ENCODE data around the gene PLLP. TPM values are rescaled to one million over a fixed set of nuclear protein-coding genes. Genes with fewer than 3 reads are reported as not detected.

The PLLP gene
- total RNA-seq, 2 experiments from 2014 or later = 0.22 TPM; not detected in 1

DNA sequence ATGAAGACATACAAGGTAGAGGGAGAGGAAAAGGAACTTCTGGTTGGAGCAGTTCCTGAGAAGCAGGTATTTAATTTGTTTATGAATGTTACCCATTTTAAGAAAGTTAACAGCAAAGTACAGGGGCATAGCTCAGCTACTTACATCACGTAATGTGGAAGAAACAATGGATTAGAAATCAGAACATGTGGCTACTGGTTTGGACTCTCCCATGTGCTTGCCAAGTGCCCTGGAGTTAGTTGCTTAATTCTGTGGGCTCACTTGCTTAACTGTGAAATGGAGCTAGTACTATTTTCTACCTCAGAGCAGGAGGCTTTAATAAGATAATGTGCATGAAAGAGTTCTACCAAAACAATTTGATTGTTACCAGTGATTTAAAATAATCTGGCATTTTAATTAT is 71.0 kb downstream of the PLLP start:
- peaks cover 24% of the 10 kb centered on the region; the same call in 1 of the 2 replicates for H3K9me3 ChIP-seq (ENCODE audit: low read length)
- H3K4me3 ChIP-seq (ENCODE audit: low read depth, low read length, poor library complexity, severe bottlenecking) = no peak overlapping the region
- no peaks in the 10 kb centered on the region for H4K20me1 ChIP-seq (ENCODE audit: insufficient read depth, low read length)
- H3K4me2 ChIP-seq (ENCODE audit: low read length) = no peak overlapping the region
- no peak overlapping the region for H2AFZ ChIP-seq (ENCODE audit: low read length)
- no TSS peak for BruUV-seq (replicated peaks)
- intact Hi-C loops (cut with micrococcal nuclease; ENCODE audit: unreplicated experiment) = no loop called here
- CTCF ChIA-PET (ENCODE audit: unreplicated experiment) = interaction anchor here (0.5 kb wide), 1 partner anchor 200 kb away, joined by 3 read pairs; no protein-coding TSS in a partner anchor
- no peaks in the 10 kb centered on the region for H3K9me2 ChIP-seq (ENCODE audit: insufficient read depth, low read length)
- DNase-seq (ENCODE audit: low spot score) = no peak
- TF ChIP-seq CTCF (conservative IDR thresholded peaks at IDR 0.05; ENCODE audit: low read length) (no peak), EZH2phosphoT487 (IDR thresholded peaks at IDR 0.05; ENCODE audit: borderline replicate concordance, low read depth, low read length) (no peak)
- H3K27ac ChIP-seq (ENCODE audit: low read depth, low read length, poor library complexity, severe bottlenecking) = no peak overlapping the region
- peaks cover 95% of the 10 kb centered on the region for H3K36me3 ChIP-seq (ENCODE audit: insufficient read depth, low read length)
- POLR2A ChIA-PET = interaction anchor here (0.6 to 2.2 kb wide), 3 partner anchors 9 to 26 kb away, joined by 4 to 5 read pairs (median 5); no protein-coding TSS in a partner anchor
- no peaks in the 10 kb centered on the region for H3K79me2 ChIP-seq (ENCODE audit: insufficient read depth, low read depth, low read length)
- H3K4me1 ChIP-seq (ENCODE audit: insufficient read depth, low read length, poor library complexity, severe bottlenecking) = no peaks in the 10 kb centered on the region

DNA sequence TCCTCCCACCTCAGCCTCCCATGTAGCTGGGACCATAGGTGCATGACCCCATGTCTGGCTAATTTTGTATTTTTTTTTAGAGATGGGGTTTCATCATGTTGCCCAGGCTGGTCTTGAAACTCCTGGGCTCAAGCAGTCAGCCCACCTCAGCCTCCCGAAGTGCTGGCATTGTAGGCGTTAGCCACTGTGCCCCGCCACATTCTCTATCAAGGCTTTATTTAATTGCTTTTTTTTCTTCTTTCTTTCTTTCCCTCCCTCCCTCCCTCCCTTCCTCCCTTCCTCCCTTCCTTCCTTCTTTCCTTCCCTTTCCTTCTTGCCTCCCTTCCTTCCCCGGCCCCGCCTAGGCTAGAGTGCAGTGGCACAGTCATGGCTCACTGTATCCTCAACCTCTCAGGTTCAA is 74.7 kb downstream of the PLLP start:
- CTCF ChIA-PET (ENCODE audit: unreplicated experiment) = no interaction called here
- intact Hi-C loops (cut with micrococcal nuclease; ENCODE audit: unreplicated experiment) = no loop called here
- no peak overlapping the region for H2AFZ ChIP-seq (ENCODE audit: low read length)

More for the DNA sequence above, 74.7 kb downstream of the PLLP start:
- Histone ChIP-seq H3K9me2 (ENCODE audit: insufficient read depth, low read length) (no peaks in the 10 kb centered on the region), H3K79me2 (ENCODE audit: insufficient read depth, low read depth, low read length) (no peaks in the 10 kb centered on the region), H4K20me1 (ENCODE audit: insufficient read depth, low read length) (no peaks in the 10 kb centered on the region), H3K36me3 (ENCODE audit: insufficient read depth, low read length) (peaks cover 91% of the 10 kb centered on the region), H3K4me3 (ENCODE audit: low read depth, low read length, poor library complexity, severe bottlenecking) (no peak overlapping the region), H3K4me2 (ENCODE audit: low read length) (no peak overlapping the region), H3K9me3 (ENCODE audit: low read length) (no peaks in the 10 kb centered on the region), H3K4me1 (ENCODE audit: insufficient read depth, low read length, poor library complexity, severe bottlenecking) (no peaks in the 10 kb centered on the region), H3K27ac (ENCODE audit: low read depth, low read length, poor library complexity, severe bottlenecking) (no peak overlapping the region)
- DNase-seq (ENCODE audit: low spot score) = no peak
- no TSS peak for BruUV-seq (replicated peaks)
- POLR2A ChIA-PET = no interaction called here
- no peak for TF ChIP-seq CTCF (conservative IDR thresholded peaks at IDR 0.05; ENCODE audit: low read length)
- no peak for TF ChIP-seq EZH2phosphoT487 (IDR thresholded peaks at IDR 0.05; ENCODE audit: borderline replicate concordance, low read depth, low read length)

All from OCI-LY7 (cell line).